NCI-H748 treated with DMSO at 0.1 percent for 48 hours (cell line): ENCODE results near the gene GPATCH2L.

ENCODE experiments used
- DNase-seq: peaks from one replicate; lab custom pipeline; 2025; lab: John Stamatoyannopoulos, UW

GPATCH2L gene

GRCh38 chr14:76136476-76137110, 15.1 kb upstream of the GPATCH2L start:
- DNase-seq = no peak

DNA sequence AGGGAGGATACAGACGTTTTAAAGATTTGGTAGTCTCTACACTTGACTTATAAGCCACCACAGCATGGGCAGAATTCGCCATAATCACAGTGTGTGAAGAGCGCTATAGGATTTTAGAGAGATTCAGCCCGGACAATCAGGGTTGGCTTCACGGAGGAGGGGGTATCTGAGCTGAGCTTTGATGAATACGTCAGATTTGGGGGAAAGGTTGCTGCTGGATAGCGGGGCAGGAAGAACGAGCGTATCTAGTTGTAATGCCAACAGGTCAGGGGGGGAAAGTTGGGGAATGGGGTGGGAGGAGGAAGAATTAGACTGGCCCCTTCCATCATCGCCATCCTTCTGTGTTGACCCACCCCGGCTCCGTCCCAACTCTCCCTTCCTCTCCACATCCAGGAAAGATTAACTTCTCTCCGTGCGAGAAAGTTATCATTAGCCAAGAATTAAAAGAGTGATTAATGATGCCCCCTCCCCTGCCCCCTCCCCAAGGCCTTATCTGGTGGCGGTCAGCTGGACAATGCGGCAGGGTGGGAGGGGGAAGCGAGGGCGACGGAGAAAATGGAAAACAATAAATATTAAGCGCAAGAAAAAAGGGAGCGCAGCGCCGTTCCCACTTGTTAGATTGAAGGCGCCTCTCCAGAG, 13.5 kb upstream of the GPATCH2L start:
- DNase-seq = no peak

GRCh38 chr14:76138758-76139723, 12.7 kb upstream of the GPATCH2L start:
- no peak for DNase-seq

DNA sequence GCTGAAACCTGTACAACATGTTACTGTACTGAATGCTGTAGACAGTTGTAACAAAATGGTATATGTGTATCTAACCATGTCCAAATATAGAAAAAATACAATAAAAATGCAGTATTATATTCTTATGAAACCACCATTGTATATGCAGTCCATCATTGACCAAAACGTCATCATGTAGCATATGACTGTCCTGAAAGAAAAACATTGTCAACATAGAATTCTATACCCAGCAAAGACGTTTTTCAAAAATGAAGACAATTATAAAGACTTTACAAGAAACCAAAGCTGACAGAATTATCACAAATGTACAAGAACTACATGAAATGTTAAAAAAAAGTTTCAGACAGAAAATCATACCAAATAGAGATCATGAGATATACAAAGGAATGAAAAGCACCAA, 8.1 kb upstream of the GPATCH2L start:
- DNase-seq = no peak

- no peak for DNase-seq
Observed at GRCh38 chr14:76146976-76147375, 4.7 kb upstream of the GPATCH2L start.

GRCh38 chr14:76149196-76149595, 2.5 kb upstream of the GPATCH2L start:
- no peak for DNase-seq

GRCh38 chr14:76152333-76152681, 585 bp downstream of the GPATCH2L start:
- DNase-seq = no peak

GRCh38 chr14:76153919-76154318, 2.2 kb downstream of the GPATCH2L start:
- DNase-seq = no peak

GRCh38 chr14:76154539-76155126, 2.9 kb downstream of the GPATCH2L start:
- DNase-seq = no peak

DNA sequence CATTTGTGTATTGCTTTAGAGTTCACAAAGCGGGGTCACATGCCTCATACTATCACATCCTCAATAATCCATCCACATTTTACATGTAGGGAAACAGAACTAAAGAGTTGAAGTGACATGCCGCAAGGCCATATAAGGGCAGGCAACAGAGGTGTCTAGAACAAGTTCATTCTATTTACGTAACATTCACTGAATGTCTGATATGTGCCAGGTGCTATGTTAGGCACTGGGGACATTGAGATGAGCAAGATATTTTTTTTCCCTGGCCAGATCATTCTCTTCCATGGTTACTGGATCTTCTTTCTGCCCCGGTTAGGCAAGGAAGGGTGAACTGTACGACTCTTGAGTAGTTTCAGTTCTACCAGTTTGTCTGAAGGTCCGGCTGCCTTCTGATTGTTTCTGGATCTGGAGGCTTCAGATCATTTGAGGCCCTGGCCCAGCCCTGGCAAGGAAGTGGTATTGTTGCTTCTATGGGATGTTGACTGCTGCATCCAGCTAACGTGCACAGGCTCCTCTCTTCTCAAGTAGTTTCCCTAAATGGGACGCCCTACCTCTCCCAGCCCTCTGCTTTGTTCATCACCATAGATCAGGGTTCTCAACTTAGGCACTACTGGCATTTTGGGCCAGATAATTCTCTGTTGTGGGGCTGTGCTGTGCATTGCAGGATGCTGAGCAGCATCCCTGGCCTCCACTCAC, 12.1 kb downstream of the GPATCH2L start:
- DNase-seq = no peak

DNA sequence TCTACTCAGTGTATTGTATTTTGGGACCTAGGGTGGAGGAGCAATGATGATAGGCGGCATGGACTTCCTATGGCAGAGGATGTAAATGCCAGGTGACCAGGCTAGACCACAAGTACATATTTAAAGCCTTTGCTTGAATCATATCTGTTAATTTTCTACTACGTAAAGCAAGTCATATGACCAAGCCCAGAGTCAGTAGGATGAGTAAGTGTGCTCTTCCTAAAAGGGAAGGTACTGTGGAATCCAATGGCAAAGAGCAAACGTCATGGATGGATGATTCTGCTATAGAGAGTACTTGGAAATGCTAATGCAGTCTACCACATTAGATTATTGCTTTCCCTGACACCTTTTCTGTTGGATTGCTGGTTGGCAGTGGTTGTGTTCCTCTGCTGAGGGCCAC, 16.8 kb downstream of the GPATCH2L start:
- no peak for DNase-seq

DNA sequence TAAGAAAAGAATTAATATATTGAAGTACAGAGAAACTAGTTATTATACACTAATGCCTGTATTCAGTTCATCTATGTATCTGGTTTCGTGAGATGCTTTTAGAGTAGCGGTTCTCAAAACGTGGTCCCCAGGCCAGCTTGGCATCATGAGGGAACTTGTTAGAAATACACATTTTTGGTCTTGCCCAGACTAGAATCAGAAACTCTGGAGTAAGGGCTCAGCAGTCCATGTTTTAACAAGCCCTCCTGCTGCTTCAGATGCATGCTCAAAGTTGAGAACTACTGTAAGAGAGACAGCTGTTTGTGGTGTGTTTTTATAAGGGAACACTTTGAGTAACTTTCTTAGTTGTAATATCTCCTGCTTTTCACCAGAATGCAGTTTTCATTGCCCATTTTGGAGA, 18.1 kb downstream of the GPATCH2L start:
- no peak for DNase-seq

DNA sequence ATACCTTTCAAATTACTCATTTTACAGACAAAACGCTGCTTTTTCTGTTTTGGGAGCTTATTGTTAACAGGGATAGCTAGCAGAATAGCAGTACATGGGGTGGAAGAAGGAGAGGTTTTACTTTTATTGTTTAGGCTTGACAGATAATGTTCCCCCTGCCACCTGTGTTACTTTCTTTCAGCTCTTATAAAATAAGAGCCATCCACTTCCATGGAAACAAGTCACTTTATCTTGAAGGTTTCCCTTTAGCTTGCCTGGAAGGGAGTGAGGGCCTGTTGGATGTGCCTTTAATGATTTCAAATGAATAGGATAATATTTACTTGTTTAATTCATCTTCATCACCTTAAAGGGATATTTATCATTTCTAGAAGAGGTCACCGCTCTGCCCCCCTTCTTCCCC, 23.3 kb downstream of the GPATCH2L start:
- DNase-seq = no peak

DNA sequence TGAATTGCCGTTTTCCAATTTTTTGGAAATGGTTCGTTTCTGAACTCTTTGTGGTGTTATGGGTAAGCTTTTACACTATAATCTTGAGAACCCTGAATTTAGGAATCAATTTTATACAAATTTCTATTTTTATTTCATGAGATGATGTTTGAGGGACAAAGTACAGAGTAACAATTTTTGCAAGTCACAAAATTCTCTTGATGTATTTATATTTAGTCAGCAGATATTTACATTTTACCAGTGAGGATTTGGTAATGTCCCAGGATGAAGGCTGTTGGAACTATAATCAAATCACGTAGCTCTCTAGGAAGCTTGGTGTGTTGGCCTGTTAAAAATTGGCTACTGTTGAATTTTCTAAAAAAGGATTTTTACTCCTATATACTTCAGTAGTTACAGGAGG, 24.2 kb downstream of the GPATCH2L start:
- DNase-seq = no peak

DNA sequence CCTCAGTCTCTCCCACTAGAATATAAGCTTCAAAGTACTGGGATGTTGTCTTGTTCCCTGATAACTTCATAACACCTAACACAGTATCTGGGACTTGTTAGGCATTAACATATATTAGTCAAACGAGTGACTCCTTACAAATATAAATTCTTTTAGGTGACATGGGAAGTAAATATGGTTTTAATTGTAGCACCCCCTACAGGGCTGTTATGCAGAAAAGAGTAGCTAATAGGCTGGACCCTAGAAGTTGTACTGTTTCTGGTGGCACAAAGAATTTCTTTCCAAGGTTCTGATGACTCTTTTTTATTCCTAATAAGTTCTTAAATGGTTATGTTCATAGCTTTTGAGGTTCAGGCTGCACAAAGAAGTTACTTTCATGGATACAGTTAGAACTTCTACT, 29.8 kb downstream of the GPATCH2L start:
- no peak for DNase-seq

GRCh38 chr14:76186308-76187027, 34.7 kb downstream of the GPATCH2L start:
- DNase-seq = no peak

DNA sequence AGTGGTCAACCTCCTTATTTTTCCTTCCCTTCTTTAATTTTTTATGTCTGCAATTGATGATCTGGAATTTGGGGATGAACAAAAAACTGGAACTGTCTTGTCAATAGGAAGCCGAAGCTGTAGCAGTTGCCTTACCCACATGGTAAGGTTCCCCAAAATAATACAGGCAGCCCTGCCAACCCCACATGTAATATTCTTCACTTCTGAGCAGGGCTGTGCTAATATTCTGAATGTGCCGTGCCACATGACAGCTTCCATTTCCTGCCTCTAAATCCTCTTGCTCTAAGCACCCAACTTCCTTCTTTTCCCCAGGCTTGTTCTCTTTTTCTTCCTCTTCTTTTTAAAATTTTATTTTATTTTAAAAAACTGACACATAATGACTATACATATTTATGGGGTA, 39.6 kb downstream of the GPATCH2L start:
- DNase-seq = no peak

DNA sequence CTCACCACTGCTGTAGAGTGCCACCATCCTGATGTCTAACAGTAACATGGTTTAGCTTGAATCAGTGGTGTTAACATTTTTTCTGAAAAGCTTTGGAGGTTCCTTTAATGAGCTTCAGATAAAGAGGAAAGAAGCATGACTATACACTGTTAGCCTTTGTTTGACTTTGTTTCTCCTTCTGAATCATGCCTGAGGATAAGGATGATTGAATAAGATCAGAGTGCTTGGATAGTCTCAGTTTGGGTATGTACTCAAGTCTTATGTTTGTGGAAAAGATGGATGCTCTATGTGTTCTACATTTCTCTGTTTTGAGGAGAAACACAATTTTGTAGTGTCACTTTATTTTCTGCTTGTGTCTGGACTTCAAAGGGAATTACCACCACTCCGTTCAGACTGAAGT, 42.0 kb downstream of the GPATCH2L start:
- no peak for DNase-seq

- no peak for DNase-seq
Observed at GRCh38 chr14:76194327-76194726, 42.6 kb downstream of the GPATCH2L start.

GRCh38 chr14:76195003-76195402, 43.3 kb downstream of the GPATCH2L start:
- DNase-seq = no peak

GRCh38 chr14:76196980-76197695, 45.4 kb downstream of the GPATCH2L start:
- DNase-seq = no peak
